GM21360 (cell line): ENCODE data around the gene ERCC1.

ENCODE experiments used
- ATAC-seq: cut with Tn5 transposase; IDR thresholded peaks from one replicate; pipeline ENCODE4 v1.9.1; 2021; ENCODE audit warnings: mild to moderate bottlenecking, moderate library complexity; ENCODE audit not compliant: unreplicated experiment

ERCC1 gene

GRCh38 chr19:45370410-45371204 is 53.1 kb downstream of the ERCC1 start, which contains the start of gene ERCC2:
ERCC2 (minus strand) TSS chr19:45370573; CDS start chr19:45370540, 33 bp downstream.
- ATAC-seq = peak; percentile 88

GRCh38 chr19:45368737-45369340 is 54.9 kb downstream of the ERCC1 start:
- ATAC-seq = no peak

- ATAC-seq = no peak
These were observed 55.6 kb downstream of the ERCC1 start for GRCh38 chr19:45368127-45368526.

- no peak for ATAC-seq
These were observed 59.0 kb downstream of the ERCC1 start for GRCh38 chr19:45364696-45365095.

GRCh38 chr19:45363861-45364459 is 59.8 kb downstream of the ERCC1 start:
- no peak for ATAC-seq

GRCh38 chr19:45362291-45362690 is 61.4 kb downstream of the ERCC1 start:
- no peak for ATAC-seq

GRCh38 chr19:45361608-45362007 is 62.1 kb downstream of the ERCC1 start:
- no peak for ATAC-seq

GRCh38 chr19:45358213-45358792 is 65.4 kb downstream of the ERCC1 start:
- ATAC-seq = no peak

- no peak for ATAC-seq
These were observed 66.3 kb downstream of the ERCC1 start for GRCh38 chr19:45357445-45357783.
